Endothelial cell of umbilical vein (primary cell): ENCODE results near the gene PRDX4. TPM values are rescaled to one million over a fixed set of nuclear protein-coding genes. Genes with fewer than 3 reads are reported as not detected.

ENCODE experiments used
- BruUV-seq: library from RNA; stranded (reverse); fragments of 400-500 nt; replicated peaks from 2 replicates; lab custom pipeline; 2021; lab: Mats Ljungman, UMichigan
- CTCF ChIA-PET: fragments of 300-600, 350-600 bp; sonication (Branson Sonifier 250); formaldehyde crosslinking; loops from one replicate; lab custom pipeline; 2021; ENCODE audit warnings: antibody characterized with exemption, inconsistent platforms; lab: Charles Lee
- POLR2A ChIA-PET: fragments of 300-600, 350-600 bp; sonication (Branson Sonifier 250); formaldehyde crosslinking; loops from one replicate; lab custom pipeline; 2021; ENCODE audit warnings: antibody characterized with exemption, inconsistent platforms; lab: Charles Lee
- DNase-seq: peaks from one replicate; pipeline ENCODE4 v3.0.0-alpha.2; 2011; ENCODE audit warnings: low read depth, low spot score
- FAIRE-seq: peaks from 2 replicates; lab custom pipeline; 2011; peaks lifted over from hg19 to GRCh38; lab: Jason Lieb, UNC
- H2AFZ ChIP-seq: 2 replicates; pipeline ENCODE4 v1.6.0; 2012; ENCODE audit warnings: low read depth, low read length, control low read depth, inconsistent platforms
- H3K27ac ChIP-seq: 2 replicates; pipeline ENCODE4 v1.5.1; 2011; ENCODE audit warnings: low read depth, mild to moderate bottlenecking, control low read depth, low read length, moderate library complexity; ENCODE audit not compliant: insufficient read depth
- H3K27me3 ChIP-seq, 2 experiments: 2 replicates each; pipeline versions ENCODE4 v1.6.0 to v1.6.1; 2011; ENCODE audit warnings: low read length in 2 of 2, mixed read lengths in 1 of 2; ENCODE audit not compliant: control insufficient read depth in 2 of 2, insufficient read depth in 2 of 2
- H3K36me3 ChIP-seq, 2 experiments: 2 replicates in 1 of 2; 3 replicates in 1 of 2; pipeline ENCODE4 v1.5.1; 2011; ENCODE audit warnings: low read length in 2 of 2, mild to moderate bottlenecking in 1 of 2, moderate library complexity in 1 of 2; ENCODE audit not compliant: control insufficient read depth in 2 of 2, insufficient read depth in 2 of 2; ENCODE audit errors: extremely low read depth in 1 of 2
- H3K4me1 ChIP-seq: 3 replicates; pipeline ENCODE4 v1.5.1; 2011; ENCODE audit warnings: mild to moderate bottlenecking, low read length; ENCODE audit not compliant: control insufficient read depth, insufficient read depth; ENCODE audit errors: extremely low read depth
- H3K4me2 ChIP-seq: 2 replicates; pipeline ENCODE4 v1.6.1; 2011; ENCODE audit warnings: low read length, control low read depth, mixed read lengths; ENCODE audit not compliant: insufficient read depth
- H3K4me3 ChIP-seq, 3 experiments: fragments of 200-600 bp in 1 of 3; sonication (generic), shearing (Covaris generic) in 1 of 3; replicated peaks in 1 of 3; 2 replicates each; pipeline ENCODE4 v1.5.1; 2011 to 2016; ENCODE audit warnings: control low read depth in 3 of 3, low read length in 3 of 3, mild to moderate bottlenecking in 2 of 3, inconsistent platforms in 1 of 3, low read depth in 1 of 3, moderate library complexity in 1 of 3; ENCODE audit not compliant: insufficient read depth in 1 of 3
- H3K79me2 ChIP-seq: 2 replicates; pipeline ENCODE4 v1.6.0; 2012; ENCODE audit warnings: low read length, inconsistent platforms; ENCODE audit not compliant: control insufficient read depth, insufficient read depth
- H3K9ac ChIP-seq: replicated peaks from 2 replicates; pipeline ENCODE3; 2011; ENCODE audit warnings: low read length, control low read depth; ENCODE audit not compliant: insufficient read depth; ENCODE audit errors: extremely low read depth
- H3K9me1 ChIP-seq: replicated peaks from 3 replicates; pipeline ENCODE4 v1.6.0; 2011; ENCODE audit warnings: mild to moderate bottlenecking, low read length; ENCODE audit not compliant: control insufficient read depth, insufficient read depth; ENCODE audit errors: extremely low read depth
- H3K9me3 ChIP-seq: replicated peaks from 2 replicates; pipeline ENCODE4 v1.5.1; 2012; ENCODE audit warnings: low read length, inconsistent platforms; ENCODE audit not compliant: control insufficient read depth, insufficient read depth
- H4K20me1 ChIP-seq: replicated peaks from 2 replicates; pipeline ENCODE3; 2011; ENCODE audit warnings: mild to moderate bottlenecking, low read length; ENCODE audit not compliant: control insufficient read depth, insufficient read depth; ENCODE audit errors: extremely low read depth
- CTCF ChIP-seq, 2 donors: IDR thresholded peaks; 1 replicate in 1 of 2; 2 replicates in 1 of 2; pipeline ENCODE4 v1.5.1; 2011; ENCODE audit warnings: low read length in 2 of 2, mild to moderate bottlenecking in 2 of 2, moderate library complexity in 2 of 2, control low read depth in 1 of 2, inconsistent platforms in 1 of 2, low read depth in 1 of 2; ENCODE audit not compliant: insufficient read depth in 1 of 2; ENCODE audit errors: extremely low read depth in 1 of 2
- EZH2 ChIP-seq: IDR thresholded peaks from 2 replicates; pipeline ENCODE4 v1.6.1; 2012; ENCODE audit warnings: borderline replicate concordance, low read depth, mild to moderate bottlenecking, moderate library complexity, low read length, inconsistent platforms; ENCODE audit not compliant: severe bottlenecking
- FOS ChIP-seq: IDR thresholded peaks from 2 replicates; pipeline ENCODE4 v1.6.1; 2011; ENCODE audit warnings: mild to moderate bottlenecking, low read length, moderate library complexity, borderline replicate concordance; ENCODE audit not compliant: insufficient read depth
- GATA2 ChIP-seq: IDR thresholded peaks from 2 replicates; pipeline ENCODE4 v1.7.0; 2011; ENCODE audit warnings: low read depth, mild to moderate bottlenecking, moderate library complexity, mixed read lengths, low read length; ENCODE audit not compliant: insufficient read length, insufficient read depth
- JUN ChIP-seq: IDR thresholded peaks from 2 replicates; pipeline ENCODE4 v1.6.1; 2011; ENCODE audit warnings: borderline replicate concordance, low read depth; ENCODE audit not compliant: insufficient read length, insufficient read depth
- MYC ChIP-seq: IDR thresholded peaks from one replicate; pipeline ENCODE4 v1.6.1; 2011; ENCODE audit warnings: mild to moderate bottlenecking, low read depth, low read length
- POLR2A ChIP-seq: IDR thresholded peaks from 2 replicates; pipeline ENCODE4 v1.6.1; 2012; ENCODE audit warnings: low read depth, mild to moderate bottlenecking, control low read depth, low read length
- POLR2AphosphoS5 ChIP-seq: IDR thresholded peaks from 2 replicates; pipeline ENCODE4 v1.6.1; 2012; ENCODE audit warnings: low read depth, mild to moderate bottlenecking, control low read depth, low read length, moderate library complexity; ENCODE audit not compliant: insufficient read depth
- dilution Hi-C: fragments of 300-500 bp; cut with MboI; formaldehyde crosslinking; loops from one replicate; pipeline ENCODE4 v1.15.0; 2019; ENCODE audit warnings: low sequenced_read_pairs; ENCODE audit not compliant: extremely low pct_ligation_motif_present
- intact Hi-C: fragments of 100-400 bp; cut with micrococcal nuclease; formaldehyde crosslinking; loops from one replicate; pipeline ENCODE4 v1.10.0; 2022
- polyA plus RNA-seq, 4 experiments: library from polyadenylated mRNA; depleted of rRNA in 3 of 4; stranded (reverse) in 3 of 4; unstranded in 1 of 4; fragments of >200 nt; gene quantifications; 2 replicates each; pipeline versions ENCODE4 v1.2.1 to v1.2.3, GENCODE V29; 2011 to 2012; ENCODE audit warnings: missing spikeins in 1 of 4
- total RNA-seq: library from RNA; stranded (reverse); gene quantifications from 2 replicates; pipeline ENCODE4 v1.2.3, GENCODE V29; 2021
- TF ChIP-seq, protein P1 (sequence below): IDR thresholded peaks from 2 replicates; pipeline ENCODE4 v1.6.1; 2011; ENCODE audit not compliant: insufficient read depth, insufficient read length

The PRDX4 gene
- total and polyA plus RNA-seq, 2 donors (not counting 3 experiments of a cell fraction or from before 2014, with no cell fraction given) = 144 to 145 TPM

DNA sequence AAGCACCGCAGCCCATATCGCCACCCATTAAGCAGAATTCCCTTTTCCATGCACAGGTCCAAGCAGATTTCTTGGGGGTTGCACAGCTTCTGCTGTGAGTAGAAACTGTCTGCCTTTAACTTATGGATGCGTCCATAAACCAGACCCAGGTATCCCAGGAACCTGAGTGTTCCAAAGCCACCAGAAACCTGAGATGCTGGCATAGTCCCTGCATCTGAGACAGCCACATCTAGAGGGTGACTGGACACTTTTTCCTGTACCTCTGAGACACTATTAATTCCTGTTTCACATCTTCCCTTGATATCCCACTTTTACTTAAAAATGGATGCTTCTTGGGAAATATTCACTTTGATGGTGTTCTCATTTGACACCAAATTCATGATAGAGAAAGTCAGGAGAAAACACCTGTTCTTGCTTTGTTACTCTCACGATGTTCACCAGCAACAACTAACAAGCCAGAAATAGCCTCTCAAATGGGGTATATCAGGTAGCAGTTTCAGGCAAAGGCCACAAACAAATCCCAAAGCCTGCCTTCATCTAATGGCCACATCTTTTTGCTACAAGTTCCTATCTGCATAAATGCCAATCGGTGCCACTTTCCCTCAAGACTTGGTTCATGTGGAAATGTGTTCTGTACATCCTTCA is 45.5 kb upstream of the PRDX4 start:
- Histone ChIP-seq H3K27me3 (no peaks in the 10 kb centered on the region), H2AFZ (no peak overlapping the region), H3K9me3 (no peaks in the 10 kb centered on the region), H3K36me3 (no peaks in the 10 kb centered on the region), H3K27ac (no peak overlapping the region), H3K4me2 (no peak overlapping the region), H3K79me2 (no peaks in the 10 kb centered on the region), H3K9me1 (no peaks in the 10 kb centered on the region), H3K9ac (no peak overlapping the region), H4K20me1 (no peaks in the 10 kb centered on the region), H3K4me1 (no peaks in the 10 kb centered on the region), H3K4me3 (no peak overlapping the region)
- FAIRE-seq (no peak), DNase-seq (no peak)
- BruUV-seq = no TSS peak
- CTCF ChIA-PET = no interaction called here
- POLR2A ChIA-PET = no interaction called here
- dilution Hi-C loops (no loop called here), intact Hi-C loops (no loop called here)
- TF ChIP-seq GATA2 (no peak), FOS (no peak), POLR2AphosphoS5 (no peak), CTCF (IDR thresholded peaks at IDR 0.05; ENCODE audit: extremely low read depth in 1 of 2, insufficient read depth in 1 of 2, low read depth in 1 of 2, low read length in 2 of 2) (no peak), MYC (no peak), POLR2A (no peak), JUN (no peak), EZH2 (no peak)
- TF ChIP-seq, protein P1, sequence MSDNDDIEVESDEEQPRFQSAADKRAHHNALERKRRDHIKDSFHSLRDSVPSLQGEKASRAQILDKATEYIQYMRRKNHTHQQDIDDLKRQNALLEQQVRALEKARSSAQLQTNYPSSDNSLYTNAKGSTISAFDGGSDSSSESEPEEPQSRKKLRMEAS = no peak
